ENCODE results near the gene SPDYC. TPM values are rescaled to one million over a fixed set of nuclear protein-coding genes. Genes with fewer than 3 reads are reported as not detected.
A peak's percentile ranks its signal among the peaks of the same experiment; 100 is the strongest.

SPDYC gene
- total RNA-seq, 3 donors from 2014 or later = not detected

DNA sequence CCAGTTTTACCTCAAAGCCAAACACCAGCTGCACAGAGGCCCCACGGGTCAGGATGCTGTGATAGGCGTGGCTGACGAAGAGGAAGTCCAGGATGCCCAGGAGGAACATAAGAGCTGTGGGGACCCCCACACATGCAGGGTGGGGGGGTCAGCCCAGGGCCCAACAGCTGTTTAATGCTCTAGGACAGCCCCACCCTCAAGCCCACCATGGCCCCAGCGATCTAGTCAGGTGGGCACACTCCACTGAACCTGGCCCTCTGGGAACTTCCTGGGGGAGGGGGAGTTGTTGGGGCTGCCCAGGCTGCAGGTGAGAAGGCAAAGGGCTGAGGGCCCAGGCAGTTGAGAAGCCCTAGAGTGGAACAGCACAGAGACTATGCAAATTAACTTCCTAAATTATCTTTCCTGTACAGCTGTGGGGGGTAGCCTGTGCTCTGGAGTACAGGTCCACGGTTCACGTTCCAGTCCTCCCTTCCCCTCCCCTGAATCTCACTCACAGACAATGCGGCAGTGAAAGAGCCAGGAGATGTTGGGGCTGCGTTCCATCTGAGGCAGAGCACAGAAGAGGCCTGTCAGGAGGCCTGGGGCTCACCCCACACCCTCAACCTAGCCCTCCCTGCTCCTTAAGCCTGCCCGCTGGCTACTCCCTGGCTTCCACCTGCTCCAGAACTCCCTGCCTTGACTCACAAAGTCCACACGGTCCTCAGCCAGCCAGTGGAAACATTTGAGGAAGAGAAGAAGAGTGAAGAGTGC, 37.6 kb upstream of the SPDYC start:
- no peaks in the 10 kb centered on the region for H3K27me3 ChIP-seq
- no peak for TF ChIP-seq POLR2A (IDR thresholded peaks at IDR 0.05)
- TF ChIP-seq, protein P1, sequence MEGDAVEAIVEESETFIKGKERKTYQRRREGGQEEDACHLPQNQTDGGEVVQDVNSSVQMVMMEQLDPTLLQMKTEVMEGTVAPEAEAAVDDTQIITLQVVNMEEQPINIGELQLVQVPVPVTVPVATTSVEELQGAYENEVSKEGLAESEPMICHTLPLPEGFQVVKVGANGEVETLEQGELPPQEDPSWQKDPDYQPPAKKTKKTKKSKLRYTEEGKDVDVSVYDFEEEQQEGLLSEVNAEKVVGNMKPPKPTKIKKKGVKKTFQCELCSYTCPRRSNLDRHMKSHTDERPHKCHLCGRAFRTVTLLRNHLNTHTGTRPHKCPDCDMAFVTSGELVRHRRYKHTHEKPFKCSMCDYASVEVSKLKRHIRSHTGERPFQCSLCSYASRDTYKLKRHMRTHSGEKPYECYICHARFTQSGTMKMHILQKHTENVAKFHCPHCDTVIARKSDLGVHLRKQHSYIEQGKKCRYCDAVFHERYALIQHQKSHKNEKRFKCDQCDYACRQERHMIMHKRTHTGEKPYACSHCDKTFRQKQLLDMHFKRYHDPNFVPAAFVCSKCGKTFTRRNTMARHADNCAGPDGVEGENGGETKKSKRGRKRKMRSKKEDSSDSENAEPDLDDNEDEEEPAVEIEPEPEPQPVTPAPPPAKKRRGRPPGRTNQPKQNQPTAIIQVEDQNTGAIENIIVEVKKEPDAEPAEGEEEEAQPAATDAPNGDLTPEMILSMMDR (IDR thresholded peaks at IDR 0.05) = no peak
- peak overlapping the region in 2 of 3 donors; percentile 88 to 93 for H3K4me3 ChIP-seq
- peaks cover 34% of the 10 kb centered on the region for H3K36me3 ChIP-seq
- DNase-seq (ENCODE audit: low spot score in 2 of 2) = no peak
- intact Hi-C loops (cut with DNase I; ENCODE audit: low total_unique reads) = no loop called here
- peak overlapping the region; percentile 96 to 99 for H3K27ac ChIP-seq
- no peaks in the 10 kb centered on the region for H3K9me3 ChIP-seq
- H3K4me1 ChIP-seq = peaks cover 6 to 26% of the 10 kb centered on the region in 2 donors

DNA sequence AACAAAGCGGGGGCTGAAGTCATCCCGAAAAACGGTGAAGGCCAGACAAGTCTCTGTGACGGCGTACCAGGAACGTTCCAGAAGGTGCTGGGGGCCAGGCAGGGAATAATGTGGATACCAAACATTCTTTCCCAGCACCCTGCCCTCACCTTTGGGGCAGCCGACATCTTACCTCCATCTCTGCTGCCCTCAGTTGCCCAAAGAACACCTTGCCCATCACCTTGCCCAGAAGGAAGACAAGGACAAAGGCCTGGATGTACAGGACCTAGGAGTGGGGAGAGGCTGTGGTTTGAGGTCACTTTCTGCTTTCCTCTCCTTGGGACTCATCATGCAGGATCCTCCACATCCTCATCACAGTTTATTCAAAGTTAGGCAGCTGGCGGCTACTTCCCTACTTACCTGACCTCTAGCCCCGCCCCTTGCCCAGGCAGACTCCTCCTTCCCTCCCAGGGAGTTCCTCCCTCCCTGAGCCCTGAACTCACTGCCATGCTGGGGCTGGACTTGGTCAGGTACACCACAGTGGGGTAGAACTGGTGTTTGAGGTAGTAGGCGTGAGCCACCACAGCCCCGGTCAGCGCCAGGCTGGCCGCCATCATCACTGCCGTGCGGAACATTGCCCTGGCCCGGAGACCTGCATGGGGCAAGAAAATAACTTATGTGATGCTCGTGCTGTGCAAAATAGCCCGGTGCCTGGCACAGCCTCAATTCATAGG, 36.9 kb upstream of the SPDYC start:
- no peaks in the 10 kb centered on the region for H3K27me3 ChIP-seq
- H3K9me3 ChIP-seq = no peaks in the 10 kb centered on the region
- TF ChIP-seq, protein P1 (IDR thresholded peaks at IDR 0.05) = no peak
- TF ChIP-seq POLR2A (IDR thresholded peaks at IDR 0.05) = no peak
- TF ChIP-seq POLR2AphosphoS5 (IDR thresholded peaks at IDR 0.05) = no peak
- peak; percentile 63 to 67 for DNase-seq (ENCODE audit: low spot score in 2 of 2)
- H3K27ac ChIP-seq = peak overlapping the region; percentile 96 to 99
- peaks cover 29% of the 10 kb centered on the region for H3K36me3 ChIP-seq
- H3K4me3 ChIP-seq = peak overlapping the region; percentile 88 to 93 (median 92)
- H3K4me1 ChIP-seq = peaks cover 6 to 26% of the 10 kb centered on the region in 2 donors
- intact Hi-C loops (cut with DNase I; ENCODE audit: low total_unique reads) = no loop called here

GRCh38 chr11:65133724-65134123, 36.3 kb upstream of the SPDYC start:
- Histone ChIP-seq H3K27ac (peak overlapping the region; percentile 96 to 99), H3K27me3 (no peaks in the 10 kb centered on the region), H3K36me3 (peaks cover 23% of the 10 kb centered on the region), H3K4me1 (peaks cover 6 to 26% of the 10 kb centered on the region in 2 donors), H3K4me3 (peak overlapping the region; percentile 88 to 93 (median 92)), H3K9me3 (no peaks in the 10 kb centered on the region)
- TF ChIP-seq POLR2AphosphoS5 (IDR thresholded peaks at IDR 0.05) = no peak
- TF ChIP-seq, protein P1 (IDR thresholded peaks at IDR 0.05) = no peak
- no peak for TF ChIP-seq POLR2A (IDR thresholded peaks at IDR 0.05)
- DNase-seq (ENCODE audit: low spot score in 2 of 2) = no peak
- intact Hi-C loops (cut with DNase I; ENCODE audit: low total_unique reads) = no loop called here

- Histone ChIP-seq H3K27me3 (no peaks in the 10 kb centered on the region), H3K27ac (peak within 1 kb of the TSS; percentile 96 to 99), H3K36me3 (peaks cover 21% of the 10 kb centered on the region), H3K4me1 (peaks cover 6 to 26% of the 10 kb centered on the region in 2 donors), H3K4me3 (peak within 1 kb of the TSS; percentile 88 to 93 (median 92)), H3K9me3 (no peaks in the 10 kb centered on the region)
- peak; percentile 98 for TF ChIP-seq POLR2A (IDR thresholded peaks at IDR 0.05)
- TF ChIP-seq, protein P1 (IDR thresholded peaks at IDR 0.05) = peak in 2 of 3 donors; percentile 15 to 31
- TF ChIP-seq POLR2AphosphoS5 (IDR thresholded peaks at IDR 0.05) = peak; percentile 99 to 100 (median 100)
- DNase-seq (ENCODE audit: low spot score in 2 of 2) = peak; percentile 88 to 90
- intact Hi-C loops (cut with DNase I; ENCODE audit: low total_unique reads) = no loop called here
These were observed 35.6 kb upstream of the SPDYC start, which contains the start of gene SYVN1 for GRCh38 chr11:65134240-65134951. Gene SYVN1, minus strand, starts transcription at chr11:65134519. Its CDS starts 918 bp downstream, at chr11:65133601.

Measured in breast epithelium (tissue), 4 donors.